Hepatocyte (in vitro differentiated cells): ENCODE results near the gene ZNF212. TPM values are rescaled to one million over a fixed set of nuclear protein-coding genes. Genes with fewer than 3 reads are reported as not detected.

Experiments
- DNase-seq: peaks from one replicate; pipeline ENCODE4 v3.0.0-alpha.2; 2016; ENCODE audit warnings: low spot score
- H2AFZ ChIP-seq: fragments of 200-600 bp; sonication (generic); 2 replicates; pipeline ENCODE4 v1.6.0; 2016; ENCODE audit warnings: antibody characterized with exemption, mild to moderate bottlenecking
- H3K27ac ChIP-seq: fragments of 200-600 bp; sonication (generic); 2 replicates; pipeline ENCODE4 v1.5.1; 2016; ENCODE audit warnings: mild to moderate bottlenecking
- H3K27me3 ChIP-seq: fragments of 200-600 bp; sonication (generic); 2 replicates; pipeline ENCODE4 v1.6.1; 2016
- H3K36me3 ChIP-seq: fragments of 200-600 bp; sonication (generic); replicated peaks from 2 replicates; pipeline ENCODE4 v1.5.1; 2016; ENCODE audit warnings: low read depth; ENCODE audit not compliant: insufficient read depth
- H3K4me1 ChIP-seq: fragments of 200-600 bp; sonication (generic); 2 replicates; pipeline ENCODE4 v1.5.1; 2016; ENCODE audit warnings: mild to moderate bottlenecking, moderate library complexity; ENCODE audit not compliant: insufficient read depth
- H3K4me2 ChIP-seq: fragments of 200-600 bp; sonication (generic); 2 replicates; pipeline ENCODE4 v1.6.0; 2016
- H3K4me3 ChIP-seq: fragments of 200-600 bp; sonication (generic); 2 replicates; pipeline ENCODE4 v1.5.1; 2016; ENCODE audit warnings: mild to moderate bottlenecking
- H3K79me2 ChIP-seq: fragments of 200-600 bp; sonication (generic); 2 replicates; pipeline ENCODE4 v1.6.0; 2017; ENCODE audit warnings: mild to moderate bottlenecking
- H3K9me2 ChIP-seq: fragments of 200-600 bp; sonication (generic); replicated peaks from 2 replicates; pipeline ENCODE4 v1.6.0; 2017; ENCODE audit warnings: mild to moderate bottlenecking; ENCODE audit not compliant: insufficient read depth
- H3K9me3 ChIP-seq: fragments of 200-600 bp; sonication (generic); 2 replicates; pipeline ENCODE4 v1.5.1; 2016; ENCODE audit warnings: low read depth, mild to moderate bottlenecking
- H4K20me1 ChIP-seq: fragments of 200-600 bp; sonication (generic); 2 replicates; pipeline ENCODE4 v1.6.0; 2016; ENCODE audit warnings: mild to moderate bottlenecking; ENCODE audit not compliant: insufficient read depth, poor library complexity, severe bottlenecking
- CTCF ChIP-seq: fragments of 200-600 bp; sonication (generic); IDR thresholded peaks from 2 replicates; pipeline ENCODE4 v1.5.1; 2016; ENCODE audit warnings: antibody characterized with exemption, mild to moderate bottlenecking; ENCODE audit not compliant: poor library complexity
- EZH2 ChIP-seq: fragments of 200-600 bp; sonication (generic); IDR thresholded peaks from 2 replicates; pipeline ENCODE4 v1.6.1; 2016; ENCODE audit warnings: antibody characterized with exemption, mild to moderate bottlenecking, borderline replicate concordance
- EZH2phosphoT487 ChIP-seq: fragments of 200-600 bp; sonication (generic); IDR thresholded peaks from one replicate; pipeline ENCODE4 v1.6.1; 2018; ENCODE audit warnings: antibody characterized with exemption, mild to moderate bottlenecking, low read depth, moderate library complexity; ENCODE audit not compliant: unreplicated experiment, severe bottlenecking
- WGBS: methylation state at CpG from one replicate; pipeline ENCODE4 v1.1.6; 2016; ENCODE audit warnings: low lambda C conversion rate; ENCODE audit errors: missing lambda C conversion rate; 5-methylcytosine and 5-hydroxymethylcytosine counted together
- polyA plus RNA-seq: library from polyadenylated mRNA; unstranded; fragments of >200 nt; fragmentation: Nextera tagmentation; extraction: Ambion mirVana; gene quantifications from 2 replicates; pipeline ENCODE4 v1.2.1, GENCODE V29; 2016
- total RNA-seq: library from RNA; depleted of rRNA; stranded (reverse); fragments of >200 nt; gene quantifications from 2 replicates; pipeline ENCODE4 v1.2.3, GENCODE V29; 2014

Gene ZNF212
- total and polyA plus RNA-seq, 2 experiments from 2014 or later = 4.6 to 9.9 TPM

- H3K9me2 ChIP-seq = no peaks in the 10 kb centered on the region
- H2AFZ ChIP-seq = no peak overlapping the region
- H3K4me3 ChIP-seq = no peak overlapping the region
- no peak overlapping the region for H3K27ac ChIP-seq
- H3K4me2 ChIP-seq = no peak overlapping the region
- no peak for TF ChIP-seq EZH2phosphoT487
- H3K36me3 ChIP-seq = no peaks in the 10 kb centered on the region
- H3K79me2 ChIP-seq = peaks cover 29% of the 10 kb centered on the region
- no peak for DNase-seq
- 77% methylated on average over 7 of the region's 7 CpGs for WGBS
- peaks cover 8% of the 10 kb centered on the region for H3K4me1 ChIP-seq
- no peaks in the 10 kb centered on the region for H3K27me3 ChIP-seq
- no peaks in the 10 kb centered on the region for H3K9me3 ChIP-seq
- no peaks in the 10 kb centered on the region for H4K20me1 ChIP-seq
Observed at GRCh38 chr7:149237502-149237901, 1.9 kb upstream of the ZNF212 start.

GRCh38 chr7:149238051-149238450, 1.4 kb upstream of the ZNF212 start:
- Histone ChIP-seq H3K9me3 (no peaks in the 10 kb centered on the region), H4K20me1 (no peaks in the 10 kb centered on the region), H3K9me2 (no peaks in the 10 kb centered on the region), H3K79me2 (peaks cover 34% of the 10 kb centered on the region), H3K4me3 (no peak overlapping the region), H3K4me1 (peaks cover 8% of the 10 kb centered on the region), H2AFZ (no peak overlapping the region), H3K4me2 (no peak overlapping the region), H3K36me3 (no peaks in the 10 kb centered on the region), H3K27me3 (no peaks in the 10 kb centered on the region), H3K27ac (no peak overlapping the region)
- no peak for DNase-seq
- 91% methylated on average over 3 of the region's 3 CpGs for WGBS
- no peak for TF ChIP-seq CTCF
- no peak for TF ChIP-seq EZH2
- no peak for TF ChIP-seq EZH2phosphoT487

- H3K36me3 ChIP-seq = no peaks in the 10 kb centered on the region
- no peak overlapping the region for H3K27ac ChIP-seq
- peaks cover 8% of the 10 kb centered on the region for H3K4me1 ChIP-seq
- H3K4me2 ChIP-seq = peak overlapping the region; percentile 90
- H2AFZ ChIP-seq = no peak overlapping the region
- H4K20me1 ChIP-seq = peaks cover 8% of the 10 kb centered on the region
- H3K4me3 ChIP-seq = peak overlapping the region; percentile 89
- H3K79me2 ChIP-seq = peaks cover 56% of the 10 kb centered on the region
- no peaks in the 10 kb centered on the region for H3K27me3 ChIP-seq
- 92% methylated on average over 5 of the region's 5 CpGs for WGBS
- no peak for DNase-seq
- TF ChIP-seq EZH2 = no peak
- no peak for TF ChIP-seq CTCF
- no peak for TF ChIP-seq EZH2phosphoT487
- H3K9me2 ChIP-seq = no peaks in the 10 kb centered on the region
- H3K9me3 ChIP-seq = no peaks in the 10 kb centered on the region
Observed at GRCh38 chr7:149240637-149241036, 1.2 kb downstream of the ZNF212 start.

- peaks cover 8% of the 10 kb centered on the region for H3K4me1 ChIP-seq
- no peaks in the 10 kb centered on the region for H3K9me2 ChIP-seq
- no peak for DNase-seq
- no peak overlapping the region for H3K4me3 ChIP-seq
- no peaks in the 10 kb centered on the region for H3K27me3 ChIP-seq
- H3K79me2 ChIP-seq = peaks cover 64% of the 10 kb centered on the region
- TF ChIP-seq EZH2 (no peak), CTCF (no peak), EZH2phosphoT487 (no peak)
- H3K27ac ChIP-seq = no peak overlapping the region
- peaks cover 12% of the 10 kb centered on the region for H4K20me1 ChIP-seq
- no peaks in the 10 kb centered on the region for H3K36me3 ChIP-seq
- over 99% methylated on average over 5 of the region's 5 CpGs for WGBS
- no peak overlapping the region for H2AFZ ChIP-seq
- no peak overlapping the region for H3K4me2 ChIP-seq
- H3K9me3 ChIP-seq = no peaks in the 10 kb centered on the region
Observed at GRCh38 chr7:149241696-149242095, 2.2 kb downstream of the ZNF212 start.
